Putamen (tissue), 1 donor: ENCODE measurements around the gene CHST11.
"Not testable (repeated sequence)": the region's sequence is repeated elsewhere in the genome, so short reads cannot be mapped to it uniquely, and the experiment has no call there.

Experiments used
- DNase-seq: peaks from one replicate; pipeline ENCODE4 v3.0.0-alpha.2; 2016; ENCODE audit warnings: low spot score

Gene CHST11

DNA sequence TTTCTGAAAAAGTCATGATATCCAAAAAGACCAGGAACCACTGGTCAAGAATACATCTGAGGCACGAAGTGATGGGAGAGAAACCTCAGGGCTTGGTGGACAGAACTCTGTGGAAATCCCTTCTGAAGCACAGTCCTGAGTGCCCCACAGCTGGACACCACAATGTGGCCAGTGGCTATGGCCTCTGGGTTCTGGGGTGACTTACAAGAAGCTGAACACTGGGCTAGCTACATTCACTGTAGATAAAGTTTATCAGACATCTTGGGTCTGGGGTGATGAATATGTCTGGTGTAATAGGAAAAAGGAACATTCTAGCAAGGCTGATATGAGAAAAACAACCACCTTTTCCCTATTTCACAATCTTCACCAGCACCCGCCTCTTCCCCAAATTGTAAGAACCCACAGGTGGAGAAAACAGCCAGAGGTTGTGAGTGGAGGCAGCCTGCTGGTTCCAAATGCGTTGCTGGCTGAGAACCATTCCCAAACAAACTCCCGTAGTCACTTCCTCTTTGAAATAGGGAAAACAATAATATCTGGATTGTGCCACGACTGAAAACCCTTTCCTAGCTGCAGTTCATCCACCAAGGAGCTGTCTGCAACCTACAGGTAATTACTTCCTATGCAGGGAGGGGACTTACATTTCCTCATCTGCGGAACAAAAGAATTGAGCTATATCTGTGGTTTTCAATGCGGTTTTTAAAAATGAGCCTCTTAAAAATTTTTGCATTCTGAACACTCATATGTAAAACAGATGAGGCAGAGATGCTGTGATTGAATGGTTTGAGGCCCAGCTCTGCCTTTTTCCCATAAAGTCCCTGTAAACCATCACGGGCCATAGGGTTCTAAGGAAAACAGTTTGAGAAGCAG is 307.7 kb downstream of the CHST11 start:
- DNase-seq = no peak

DNA sequence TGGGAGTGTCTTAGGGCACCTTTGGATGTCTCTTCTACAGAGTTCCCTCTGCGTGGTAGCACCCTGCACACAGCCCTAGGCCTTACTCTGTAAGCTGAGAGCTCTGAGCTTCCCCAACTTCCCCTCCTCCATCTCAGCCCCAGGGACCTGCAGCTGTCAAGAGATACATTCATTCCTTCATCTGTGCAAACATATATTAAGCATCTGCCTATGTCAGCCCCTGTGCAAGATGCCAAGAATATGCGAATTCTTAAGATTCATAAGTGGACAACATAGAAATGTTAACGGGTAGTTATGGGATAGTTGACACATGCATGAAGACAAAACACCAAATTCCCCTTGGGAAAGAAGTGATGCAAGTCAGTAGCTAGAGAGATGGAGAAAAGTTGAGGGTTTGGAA is 310.5 kb downstream of the CHST11 start:
- no peak for DNase-seq

DNA sequence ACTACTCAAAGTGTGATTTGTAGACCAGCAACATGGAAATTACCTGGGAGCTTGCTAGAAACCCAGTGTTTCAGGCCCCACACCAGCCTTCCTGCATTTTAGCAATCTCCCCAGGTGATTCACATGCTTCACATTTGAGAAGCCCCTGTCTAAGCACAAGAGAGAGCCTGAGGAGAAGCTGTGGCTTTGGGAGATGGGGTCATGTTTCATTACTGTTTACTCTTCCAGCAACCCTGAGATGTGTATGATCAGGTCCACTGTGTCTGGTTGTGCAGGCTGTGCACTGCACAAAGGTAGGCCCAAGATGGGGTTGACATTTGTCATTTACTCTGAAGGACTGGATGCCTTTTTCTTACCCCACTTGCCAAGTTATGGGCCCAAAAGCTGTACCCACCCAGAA is 311.3 kb downstream of the CHST11 start:
- DNase-seq = no peak

DNA sequence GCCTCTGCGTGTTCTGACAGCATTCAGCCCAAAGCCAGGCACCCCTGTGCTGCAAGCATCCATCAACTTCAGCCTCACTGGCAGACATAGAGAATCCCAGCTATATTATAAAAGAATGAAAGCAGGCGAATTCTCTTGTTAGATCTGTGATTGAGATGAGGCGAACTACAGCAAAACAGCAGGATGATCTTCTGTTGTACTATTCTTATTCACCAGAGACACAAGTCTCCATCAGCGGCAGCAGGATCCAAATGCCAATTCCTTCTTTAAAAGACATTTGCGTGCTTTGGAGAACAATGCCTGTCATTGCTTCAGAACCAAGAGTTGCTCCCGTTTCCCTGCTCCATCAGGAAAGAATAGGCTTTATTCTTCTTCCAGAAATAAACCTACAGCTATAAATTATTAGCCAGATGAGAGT is 312.4 kb downstream of the CHST11 start:
- DNase-seq = no peak

DNA sequence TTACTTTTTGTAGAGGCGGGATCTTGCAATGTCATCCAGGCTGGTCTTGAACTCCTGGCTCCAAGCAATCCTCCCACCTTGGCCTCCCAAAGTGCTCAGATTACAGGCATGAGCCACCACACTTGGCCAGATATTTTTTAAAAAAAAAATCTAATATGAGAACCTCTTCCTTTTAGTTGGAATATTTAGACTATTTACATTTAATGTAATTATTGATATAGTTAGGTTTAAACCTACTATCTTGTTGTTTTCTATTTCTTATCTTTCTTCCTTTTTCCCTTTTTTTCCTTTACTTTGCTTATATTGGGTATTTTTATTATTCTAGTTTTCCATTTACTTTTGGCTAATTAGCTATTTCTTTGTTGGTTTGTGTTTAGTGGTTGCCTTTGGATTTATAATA is 315.6 kb downstream of the CHST11 start:
- no peak for DNase-seq

DNA sequence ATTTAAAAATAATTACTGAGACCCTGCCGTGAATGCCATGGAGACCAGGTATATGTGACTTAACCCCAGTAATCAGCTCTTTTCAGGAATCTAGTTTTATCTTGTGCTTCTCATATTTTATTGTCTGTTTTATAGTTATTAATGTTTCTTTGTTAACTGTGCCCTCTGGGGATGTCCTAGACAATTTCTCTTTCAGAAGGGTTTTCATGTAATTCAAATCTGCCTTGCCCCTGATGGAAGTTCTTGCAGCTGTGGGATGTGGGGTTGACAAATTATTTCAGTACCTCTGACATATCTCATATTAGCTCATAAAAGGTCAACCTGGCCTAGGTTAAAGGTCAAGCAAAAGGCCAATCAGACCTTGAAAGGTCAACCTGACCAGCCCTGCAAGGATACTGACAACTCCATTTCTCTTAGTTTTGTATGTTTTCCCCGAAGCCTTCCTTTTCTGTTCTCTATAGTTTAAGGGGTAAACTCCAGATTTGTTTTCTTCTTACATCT is 319.0 kb downstream of the CHST11 start:
- DNase-seq = no peak

DNA sequence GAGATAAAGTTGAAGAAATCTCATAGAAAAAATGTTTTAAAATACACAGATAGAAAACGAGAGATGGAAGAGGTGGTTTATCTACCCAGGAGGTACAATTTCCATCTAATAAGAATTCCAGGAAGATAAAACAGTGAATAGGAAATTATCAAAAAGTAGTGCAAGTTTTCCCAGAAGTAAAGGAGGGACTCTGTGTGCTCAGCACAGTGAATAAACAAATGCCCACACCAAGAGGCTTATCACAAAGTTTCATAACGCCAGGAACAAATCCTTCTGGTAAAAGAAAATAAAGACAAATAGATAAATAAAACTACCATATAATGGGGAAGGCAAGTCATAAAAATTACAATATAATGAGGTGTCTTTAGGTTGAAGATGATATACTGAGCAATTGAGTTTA is 322.4 kb downstream of the CHST11 start:
- no peak for DNase-seq

DNA sequence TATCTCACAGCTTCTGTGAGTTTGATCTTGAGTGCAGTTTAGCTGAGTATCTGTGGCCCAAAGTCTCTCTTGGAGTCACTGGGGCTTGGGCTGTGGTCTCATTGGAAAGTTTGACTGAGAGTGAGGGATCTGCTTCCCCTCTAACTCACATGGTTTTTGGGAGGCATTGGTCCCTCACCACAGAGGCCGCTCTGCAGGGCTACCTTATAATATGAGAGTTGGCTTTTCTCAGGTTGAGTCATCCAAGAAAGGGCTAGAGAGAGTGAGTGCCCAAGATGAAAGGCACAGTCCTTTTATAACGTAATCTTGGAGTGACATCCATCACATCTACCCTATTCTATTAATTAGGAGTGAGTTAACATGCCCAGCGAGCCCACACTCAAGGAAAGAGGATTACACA is 325.5 kb downstream of the CHST11 start:
- no peak for DNase-seq

DNA sequence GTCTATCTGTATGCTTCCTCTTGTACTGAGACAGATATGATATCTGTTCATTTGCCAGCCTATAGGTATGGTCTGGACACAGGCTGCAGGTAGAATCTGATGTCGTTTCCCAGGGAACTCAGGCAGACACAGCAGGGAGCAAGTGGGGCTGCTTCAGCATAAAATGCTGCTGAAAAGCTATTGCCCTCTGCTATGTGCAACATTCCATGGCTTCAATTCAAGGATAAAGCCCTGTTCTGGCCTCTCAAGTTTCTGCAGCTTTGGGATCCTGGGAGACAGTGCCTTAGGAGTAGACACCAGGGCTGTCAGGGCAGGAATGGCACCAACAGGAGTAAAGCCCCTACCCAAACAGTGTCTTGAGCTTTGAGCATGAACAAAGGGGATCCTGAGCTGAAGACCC is 327.8 kb downstream of the CHST11 start:
- DNase-seq = no peak

DNA sequence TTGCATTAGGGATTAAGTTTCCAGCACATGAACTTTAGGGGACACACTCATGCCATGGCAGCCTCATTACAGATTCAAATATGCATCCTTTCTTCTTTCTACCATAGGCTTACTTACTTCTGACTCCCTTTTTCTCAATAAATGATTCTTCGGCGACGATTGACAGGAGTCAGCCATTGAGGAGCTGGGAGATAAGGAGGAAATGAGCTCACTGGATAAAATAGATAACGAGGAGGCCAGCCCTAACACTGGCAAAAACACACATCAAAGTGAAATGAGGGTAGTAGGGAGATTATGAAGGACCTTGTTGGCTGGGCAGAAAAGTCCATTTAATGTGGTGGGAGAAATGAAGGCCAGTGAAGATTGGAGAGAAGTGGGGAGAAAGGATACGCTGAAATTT is 329.1 kb downstream of the CHST11 start:
- no peak for DNase-seq

DNA sequence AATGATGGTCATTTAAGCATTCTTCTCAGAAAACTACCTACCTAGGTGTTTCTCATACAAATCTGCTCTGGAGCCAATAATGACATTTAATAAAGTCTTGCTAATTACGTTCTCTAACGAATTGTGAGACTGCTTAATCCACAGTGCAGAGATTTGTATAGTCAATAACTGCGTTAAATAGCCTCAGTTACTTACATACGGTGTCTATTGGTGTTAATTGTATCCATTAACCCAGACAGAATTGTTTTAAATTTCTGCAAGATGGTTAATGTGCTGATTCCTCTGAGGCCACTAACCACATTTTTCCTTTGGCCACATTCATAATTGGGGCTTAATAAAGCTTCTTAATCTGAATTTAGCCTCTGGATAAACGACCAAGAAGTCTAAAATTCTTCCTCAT is 329.6 kb downstream of the CHST11 start:
- DNase-seq = no peak

DNA sequence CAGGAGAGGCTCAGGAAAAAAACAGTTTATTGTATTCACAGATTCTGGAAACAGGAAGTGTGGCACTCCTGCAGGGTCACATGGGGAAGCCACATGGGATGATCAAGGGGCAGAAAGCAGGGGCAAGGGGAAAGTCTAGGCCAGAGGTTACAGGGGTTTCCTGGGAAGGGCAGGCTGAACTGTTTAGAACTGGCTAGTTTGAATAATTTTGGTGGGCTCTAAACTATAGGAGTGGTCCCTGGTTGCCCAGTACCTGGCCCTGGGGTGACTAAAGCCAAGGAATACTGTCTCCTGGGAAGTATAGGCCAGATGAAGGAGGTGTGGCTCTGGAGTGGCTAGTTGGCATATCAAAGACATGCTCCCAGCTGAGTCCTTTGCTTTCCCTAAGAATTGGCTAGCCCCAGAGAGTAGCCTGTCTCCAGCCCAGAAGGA is 332.1 kb downstream of the CHST11 start:
- DNase-seq = no peak

DNA sequence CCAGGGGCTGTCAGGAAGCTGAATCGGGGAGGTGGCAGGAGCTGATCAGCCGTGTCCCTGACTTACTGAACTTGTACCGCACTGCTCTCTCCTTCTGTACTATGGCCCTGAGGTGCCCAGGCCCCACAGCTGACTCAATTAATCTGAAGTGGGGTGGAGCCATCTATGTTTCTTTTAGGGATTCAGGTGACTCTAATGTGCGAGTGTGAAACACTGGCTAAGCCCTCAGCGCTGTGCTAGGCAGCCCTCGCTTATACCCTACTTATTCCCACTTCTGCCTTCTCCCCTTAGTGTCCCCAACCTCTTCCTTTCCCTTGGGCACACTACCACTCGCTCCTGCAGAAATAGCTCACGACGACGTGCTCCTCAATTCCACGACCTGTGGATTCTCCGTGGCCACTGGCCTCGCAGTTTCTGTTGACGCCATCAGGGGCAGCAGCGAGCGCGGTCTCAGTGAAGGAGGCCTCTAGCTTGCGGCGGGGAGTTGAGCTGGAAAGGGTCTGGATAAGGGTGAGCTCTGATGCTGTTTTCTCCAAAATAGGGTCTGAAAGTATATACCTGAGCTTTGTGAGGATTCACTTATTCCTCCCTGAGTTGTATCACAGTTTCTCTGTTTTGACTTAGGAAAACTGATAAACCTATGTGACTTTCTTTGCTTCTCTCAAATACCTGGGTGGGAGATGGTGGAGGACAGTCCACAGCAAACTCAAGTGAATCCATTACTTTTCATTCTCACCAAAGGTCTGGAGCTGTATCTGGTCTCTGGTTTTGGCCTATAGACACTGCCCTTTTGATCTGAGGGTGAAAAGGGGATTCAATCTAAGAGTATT is 333.8 kb downstream of the CHST11 start:
- no peak for DNase-seq

DNA sequence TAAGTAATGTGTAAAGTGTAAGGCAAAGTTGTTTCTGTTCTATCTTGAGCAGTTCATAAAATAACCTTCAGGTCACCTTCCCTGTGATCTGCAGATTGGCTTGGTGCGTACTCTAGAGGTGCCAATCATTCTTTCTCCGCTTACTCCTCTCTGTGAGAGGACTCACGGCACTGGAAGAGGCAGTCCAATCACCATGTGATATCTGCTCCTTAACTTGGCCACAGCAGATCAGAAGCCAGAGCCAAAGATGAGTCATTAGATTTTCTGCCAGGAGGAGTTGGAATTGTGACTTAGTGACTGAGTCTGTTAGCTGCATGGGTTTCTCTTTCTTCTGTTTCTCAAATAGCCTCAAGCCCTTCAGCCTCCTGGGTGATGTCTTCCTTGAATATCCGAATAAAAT is 335.8 kb downstream of the CHST11 start:
- no peak for DNase-seq

DNA sequence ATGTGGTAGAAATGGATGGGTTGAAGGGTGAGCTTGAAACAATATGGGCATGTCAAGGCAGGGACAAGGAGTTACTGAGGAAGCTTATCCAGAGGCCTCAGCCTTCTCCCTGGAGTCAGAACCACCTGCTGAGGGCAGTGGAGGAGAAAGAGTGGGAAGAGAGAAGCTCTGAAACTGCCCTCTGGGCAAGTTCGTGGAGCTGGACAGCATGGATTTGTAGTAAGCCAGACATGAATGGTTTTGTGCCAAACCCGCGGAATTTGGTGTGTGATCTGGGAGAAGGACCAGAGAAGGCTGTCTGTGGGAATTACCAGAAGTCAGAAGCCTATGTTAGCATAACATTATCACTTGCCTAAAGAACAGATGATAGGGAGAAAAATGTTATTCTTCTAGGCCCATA is 336.5 kb downstream of the CHST11 start:
- no peak for DNase-seq

DNA sequence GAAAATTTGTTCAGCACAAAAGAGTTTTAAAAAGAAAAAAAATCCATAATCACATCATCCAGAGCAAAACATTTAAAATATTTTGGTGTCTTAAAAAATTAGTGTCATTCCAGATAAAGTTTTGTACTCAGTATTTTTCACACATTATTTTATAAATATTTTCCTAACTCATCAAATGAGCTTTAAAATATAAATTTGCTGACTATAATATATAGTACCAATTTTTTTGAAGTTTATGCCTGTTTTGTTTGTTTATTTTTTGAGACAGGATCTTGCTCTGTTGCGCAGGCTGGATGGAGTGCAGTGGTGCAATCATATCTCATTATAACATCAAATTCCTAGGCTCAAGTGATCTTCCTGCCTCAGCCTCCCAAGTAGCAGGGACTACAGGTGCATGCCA is 337.2 kb downstream of the CHST11 start:
- DNase-seq = no peak

DNA sequence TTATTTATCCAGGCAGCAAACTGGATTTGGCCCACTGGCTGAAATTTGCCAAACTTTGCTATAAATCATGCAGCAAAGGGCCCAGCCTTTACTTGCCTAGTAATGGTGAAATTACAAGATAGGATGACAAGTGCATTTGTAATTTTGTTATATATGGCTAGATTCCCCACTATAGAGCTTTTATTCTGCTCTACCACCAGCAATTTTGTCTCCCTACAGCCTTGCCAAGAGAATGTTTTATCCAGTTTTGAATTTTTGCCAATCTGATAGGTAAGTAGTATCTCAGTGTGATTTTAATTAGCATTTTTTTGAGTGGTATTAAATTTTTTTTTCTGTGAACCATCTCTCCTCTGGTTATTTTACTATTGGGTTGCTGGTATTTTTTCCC is 339.7 kb downstream of the CHST11 start:
- no peak for DNase-seq

DNA sequence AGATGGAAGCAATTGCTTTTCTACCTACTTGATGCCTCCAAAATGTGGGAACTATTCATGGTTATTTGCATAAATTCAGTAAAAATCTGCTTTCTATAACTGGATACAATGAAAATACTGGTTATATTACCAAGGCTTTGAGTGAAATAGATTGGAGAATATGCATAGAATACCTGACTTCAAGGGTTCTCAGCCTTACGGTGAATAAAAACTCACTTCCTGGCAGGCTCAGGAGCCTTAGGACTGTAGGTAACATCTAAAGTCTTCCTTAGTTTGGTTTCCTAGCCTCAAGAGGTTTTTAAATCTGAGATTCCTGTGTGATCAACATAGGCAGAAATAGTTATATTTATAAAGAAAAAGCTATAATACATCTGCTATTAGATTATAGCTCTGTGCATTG is 342.7 kb downstream of the CHST11 start:
- DNase-seq = no peak

DNA sequence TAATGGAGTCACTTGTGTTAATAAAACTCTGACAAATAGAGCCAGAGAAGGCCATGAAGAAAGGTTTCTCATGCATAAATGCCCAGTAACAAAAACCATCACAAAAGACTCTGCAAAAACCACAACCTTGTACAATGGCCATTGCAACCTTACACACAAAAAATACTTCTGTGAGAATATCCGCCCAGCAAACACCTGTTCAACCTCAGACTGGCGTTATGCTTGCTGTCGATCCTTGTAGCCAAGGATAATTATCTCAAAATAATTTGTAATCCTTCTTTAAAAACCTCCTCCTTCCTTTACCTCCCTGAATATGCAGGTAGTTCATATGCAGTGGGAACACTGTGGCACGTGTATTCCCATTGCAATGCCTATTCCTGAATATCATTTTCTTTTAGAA is 344.3 kb downstream of the CHST11 start:
- DNase-seq = no peak

DNA sequence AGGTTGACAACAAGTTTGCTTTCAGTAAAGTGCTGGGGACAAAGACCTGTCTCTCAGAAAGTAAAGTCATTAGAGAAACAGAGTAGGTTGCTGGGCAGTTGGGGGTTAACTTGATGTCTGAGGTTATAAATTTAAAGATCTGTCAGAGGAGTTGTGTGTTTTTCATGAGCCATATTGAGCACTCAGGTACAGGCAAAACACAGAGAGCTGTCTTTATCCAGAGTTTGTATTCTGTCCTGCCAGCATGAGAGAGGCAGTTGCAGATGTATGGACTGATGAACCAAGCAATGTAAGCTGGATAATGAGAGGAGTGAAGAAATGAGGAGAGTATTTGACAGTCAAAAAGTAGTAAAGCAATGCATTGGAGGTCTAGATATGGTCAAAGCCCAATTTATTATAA is 344.7 kb downstream of the CHST11 start:
- no peak for DNase-seq

DNA sequence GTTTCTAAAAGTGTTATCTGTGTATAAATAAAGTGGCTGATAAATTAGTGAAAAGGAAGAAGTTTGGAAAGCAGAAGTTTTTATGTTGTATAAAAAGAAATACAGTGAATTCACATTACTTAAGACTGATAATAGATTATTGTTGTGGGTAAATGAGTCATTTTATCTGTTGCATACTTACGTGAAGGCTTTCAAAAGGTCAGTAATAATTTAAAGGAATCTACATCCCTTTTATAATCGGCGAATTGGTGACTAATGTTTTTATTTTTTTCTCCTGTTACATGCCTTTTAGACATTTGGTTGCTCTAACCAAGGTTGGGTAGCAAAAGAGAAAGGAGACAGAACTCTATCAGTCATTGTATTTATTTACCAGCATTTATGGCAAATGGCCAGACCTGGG is 345.5 kb downstream of the CHST11 start:
- DNase-seq = no peak

DNA sequence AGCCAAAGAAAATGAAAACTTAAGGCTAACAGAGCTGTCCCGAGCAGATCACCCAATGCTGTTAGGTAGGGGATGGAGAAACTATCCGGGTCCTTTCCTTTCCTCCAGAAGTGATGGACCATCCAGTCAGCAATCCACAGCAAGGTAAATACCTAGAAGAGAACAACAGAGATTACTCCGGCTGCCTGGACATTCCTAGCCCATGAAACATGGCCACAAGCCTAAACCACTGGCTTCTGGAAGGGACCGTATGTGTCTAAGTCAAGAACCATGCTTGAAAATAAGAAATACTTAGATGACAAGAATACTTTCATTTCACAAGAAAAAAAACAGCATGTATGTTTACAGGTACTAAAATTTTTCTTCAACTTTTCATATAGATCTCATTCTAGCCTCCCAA is 348.4 kb downstream of the CHST11 start:
- DNase-seq = no peak

DNA sequence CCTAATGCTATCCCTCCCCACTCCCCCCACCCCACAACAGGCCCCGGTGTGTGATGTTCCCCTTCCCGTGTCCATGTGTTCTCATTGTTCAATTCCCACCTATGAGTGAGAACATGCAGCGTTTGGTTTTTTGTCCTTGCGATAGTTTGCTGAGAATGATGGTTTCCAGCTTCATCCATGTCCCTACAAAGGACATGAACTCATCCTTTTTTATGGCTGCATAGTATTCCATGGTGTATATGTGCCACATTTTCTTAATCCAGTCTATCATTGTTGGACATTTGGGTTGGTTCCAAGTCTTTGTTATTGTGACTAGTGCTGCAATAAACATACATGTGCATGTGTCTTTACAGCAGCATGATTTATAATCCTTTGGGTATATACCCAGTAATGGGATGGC is 349.4 kb downstream of the CHST11 start:
- not testable (repeated sequence) for DNase-seq
